ENCODE measurements around the gene PLPP7.

Gene PLPP7

DNA sequence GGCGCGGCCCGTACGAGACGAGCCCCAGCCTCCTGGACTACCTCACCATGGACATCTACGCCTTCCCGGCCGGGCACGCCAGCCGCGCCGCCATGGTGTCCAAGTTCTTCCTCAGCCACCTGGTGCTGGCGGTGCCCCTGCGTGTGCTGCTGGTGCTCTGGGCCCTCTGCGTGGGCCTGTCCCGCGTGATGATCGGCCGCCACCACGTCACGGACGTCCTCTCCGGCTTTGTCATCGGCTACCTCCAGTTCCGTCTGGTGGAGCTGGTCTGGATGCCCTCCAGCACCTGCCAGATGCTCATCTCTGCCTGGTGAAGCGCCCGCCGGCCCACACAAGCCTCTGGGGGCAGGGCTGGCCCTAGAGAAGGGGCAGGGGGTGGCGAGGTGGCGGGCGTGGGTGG is 18.5 kb downstream of the PLPP7 start:
- H3K4me3 ChIP-seq (replicated peaks; ENCODE audit: low read depth, low read length), result no peak overlapping the region
- no peak for DNase-seq (ENCODE audit: low read depth)
- TF ChIP-seq, protein P1, sequence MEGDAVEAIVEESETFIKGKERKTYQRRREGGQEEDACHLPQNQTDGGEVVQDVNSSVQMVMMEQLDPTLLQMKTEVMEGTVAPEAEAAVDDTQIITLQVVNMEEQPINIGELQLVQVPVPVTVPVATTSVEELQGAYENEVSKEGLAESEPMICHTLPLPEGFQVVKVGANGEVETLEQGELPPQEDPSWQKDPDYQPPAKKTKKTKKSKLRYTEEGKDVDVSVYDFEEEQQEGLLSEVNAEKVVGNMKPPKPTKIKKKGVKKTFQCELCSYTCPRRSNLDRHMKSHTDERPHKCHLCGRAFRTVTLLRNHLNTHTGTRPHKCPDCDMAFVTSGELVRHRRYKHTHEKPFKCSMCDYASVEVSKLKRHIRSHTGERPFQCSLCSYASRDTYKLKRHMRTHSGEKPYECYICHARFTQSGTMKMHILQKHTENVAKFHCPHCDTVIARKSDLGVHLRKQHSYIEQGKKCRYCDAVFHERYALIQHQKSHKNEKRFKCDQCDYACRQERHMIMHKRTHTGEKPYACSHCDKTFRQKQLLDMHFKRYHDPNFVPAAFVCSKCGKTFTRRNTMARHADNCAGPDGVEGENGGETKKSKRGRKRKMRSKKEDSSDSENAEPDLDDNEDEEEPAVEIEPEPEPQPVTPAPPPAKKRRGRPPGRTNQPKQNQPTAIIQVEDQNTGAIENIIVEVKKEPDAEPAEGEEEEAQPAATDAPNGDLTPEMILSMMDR (IDR thresholded peaks at IDR 0.05; ENCODE audit: low read length, missing control alignments), result no peak

DNA sequence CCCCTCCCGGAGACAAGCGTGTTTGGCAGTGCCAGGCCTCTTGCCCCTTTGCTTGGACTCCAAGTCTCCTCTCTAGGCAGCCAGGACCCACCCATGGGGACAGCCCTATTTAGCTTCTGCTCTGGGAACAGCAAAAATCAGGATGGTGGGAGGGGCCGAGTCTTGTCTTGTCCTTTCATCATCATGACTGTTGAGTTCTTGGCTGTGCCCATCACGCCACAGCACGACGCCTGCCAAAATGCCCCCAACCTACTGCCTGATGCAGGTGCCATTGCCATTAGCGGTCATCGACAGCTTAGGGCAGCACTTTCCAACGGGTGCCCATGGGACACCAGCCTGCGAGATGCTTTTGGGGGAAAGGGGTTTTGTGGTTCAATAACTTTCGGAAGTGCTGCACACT is 18.9 kb downstream of the PLPP7 start:
- TF ChIP-seq, protein P1 (IDR thresholded peaks at IDR 0.05; ENCODE audit: low read length, missing control alignments), result no peak
- H3K4me3 ChIP-seq (replicated peaks; ENCODE audit: low read depth, low read length), result no peak overlapping the region
- no peak for DNase-seq (ENCODE audit: low read depth)

DNA sequence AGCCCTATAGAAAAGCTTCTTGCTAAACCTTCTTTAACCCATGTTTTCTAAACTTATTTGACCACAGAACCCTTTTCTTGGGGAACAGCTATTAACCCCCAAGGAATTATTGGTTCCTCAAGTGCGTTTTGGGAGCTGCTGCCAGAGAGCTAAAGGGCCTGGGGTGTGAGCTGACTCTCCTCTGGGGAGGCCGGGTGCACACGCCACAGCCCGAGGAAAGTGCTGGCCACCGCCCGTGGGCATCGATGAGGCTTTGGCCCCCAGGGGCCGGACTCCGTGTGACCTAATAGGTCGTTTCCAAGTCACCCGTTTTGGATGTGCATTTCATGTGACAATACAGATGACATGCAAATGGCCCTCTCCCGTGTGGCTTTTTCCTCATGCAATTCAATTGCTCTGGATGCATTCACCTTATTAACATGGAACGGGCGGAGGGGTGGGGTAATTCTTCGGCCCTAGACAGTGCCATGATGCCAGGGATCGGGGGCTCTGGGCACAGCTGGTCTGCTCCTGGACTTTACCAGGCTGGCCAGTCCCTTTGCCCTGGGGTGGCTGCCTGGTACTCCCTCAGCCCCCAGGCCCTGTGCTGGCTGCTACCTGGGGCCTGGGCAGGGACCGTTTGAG is 19.5 kb downstream of the PLPP7 start:
- TF ChIP-seq, protein P1 (IDR thresholded peaks at IDR 0.05; ENCODE audit: low read length, missing control alignments), result no peak
- H3K4me3 ChIP-seq (replicated peaks; ENCODE audit: low read depth, low read length), result no peak overlapping the region
- no peak for DNase-seq (ENCODE audit: low read depth)

DNA sequence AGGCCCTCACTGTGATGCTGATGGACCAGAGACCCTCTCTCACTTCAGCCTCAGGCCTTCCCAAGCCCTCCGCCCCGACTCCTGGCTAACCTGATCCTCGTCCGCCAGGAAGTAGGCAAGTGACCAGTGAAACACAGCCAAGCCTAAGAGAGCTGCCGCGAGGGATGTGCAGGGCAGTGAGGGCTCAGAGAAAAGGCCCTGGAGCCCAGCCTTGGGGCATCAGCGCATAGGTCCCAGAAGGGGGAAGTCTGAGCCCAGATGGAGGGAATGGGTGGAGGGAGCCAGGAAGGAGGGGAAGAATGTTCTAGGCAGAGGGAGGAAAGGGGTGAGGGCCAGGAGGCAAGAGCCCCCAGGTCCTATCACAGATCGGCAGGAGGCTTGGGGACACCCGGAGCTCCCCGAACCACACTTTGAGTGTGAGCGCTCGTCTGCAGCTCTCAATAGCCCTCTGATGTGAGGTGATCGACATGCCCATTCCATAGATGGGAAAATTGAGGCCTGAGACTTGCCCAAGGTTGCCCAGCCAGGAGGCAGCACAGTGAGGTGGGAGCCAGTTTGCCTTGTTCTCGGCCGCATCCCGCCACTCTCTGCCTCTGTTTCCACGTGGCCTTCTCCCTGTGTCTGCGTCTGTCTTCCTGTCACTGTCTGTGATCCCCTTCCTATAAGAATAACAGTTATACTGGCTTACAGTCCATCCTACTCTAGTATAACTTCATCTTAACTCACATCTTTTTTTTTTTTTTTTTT is 20.2 kb downstream of the PLPP7 start:
- TF ChIP-seq, protein P1 (IDR thresholded peaks at IDR 0.05; ENCODE audit: low read length, missing control alignments), result no peak
- DNase-seq (ENCODE audit: low read depth), result no peak
- H3K4me3 ChIP-seq (replicated peaks; ENCODE audit: low read depth, low read length), result no peak overlapping the region

DNA sequence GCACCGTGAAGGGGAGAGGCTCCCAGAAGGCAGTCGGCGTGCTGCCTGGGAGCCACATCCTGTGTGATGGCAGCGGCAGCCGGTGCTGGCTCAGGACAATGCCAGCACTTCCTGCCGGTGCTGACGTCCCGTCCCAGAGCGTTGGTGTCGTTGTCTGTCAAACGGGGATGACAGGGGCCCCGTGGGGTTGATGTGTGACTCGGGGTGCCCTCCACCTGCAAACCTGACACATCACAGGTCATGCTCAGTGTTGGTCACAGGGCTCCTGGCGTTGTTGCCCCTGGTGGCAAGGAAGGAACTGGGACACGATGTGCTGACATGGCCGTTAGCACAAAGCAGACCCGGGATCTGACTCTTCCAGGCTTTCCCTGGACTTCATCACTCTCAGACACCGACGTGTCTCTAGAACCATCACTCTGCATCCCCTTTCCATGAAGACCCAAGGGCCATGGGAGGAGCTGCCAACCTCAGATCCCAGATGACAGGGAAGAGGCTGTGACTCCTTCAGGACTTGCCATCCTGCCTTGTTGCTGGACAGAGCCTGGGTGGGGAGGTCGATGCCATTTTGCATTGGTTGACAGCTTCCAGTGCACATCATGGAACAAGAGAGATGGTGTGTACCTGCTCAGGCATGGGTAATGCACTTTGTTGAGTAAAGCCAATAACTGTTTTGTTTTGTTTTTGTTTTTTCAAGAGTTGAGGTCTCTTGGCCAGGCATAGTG is 21.5 kb downstream of the PLPP7 start:
- TF ChIP-seq, protein P1 (IDR thresholded peaks at IDR 0.05; ENCODE audit: low read length, missing control alignments), result no peak
- no peak for DNase-seq (ENCODE audit: low read depth)
- no peak overlapping the region for H3K4me3 ChIP-seq (replicated peaks; ENCODE audit: low read depth, low read length)

DNA sequence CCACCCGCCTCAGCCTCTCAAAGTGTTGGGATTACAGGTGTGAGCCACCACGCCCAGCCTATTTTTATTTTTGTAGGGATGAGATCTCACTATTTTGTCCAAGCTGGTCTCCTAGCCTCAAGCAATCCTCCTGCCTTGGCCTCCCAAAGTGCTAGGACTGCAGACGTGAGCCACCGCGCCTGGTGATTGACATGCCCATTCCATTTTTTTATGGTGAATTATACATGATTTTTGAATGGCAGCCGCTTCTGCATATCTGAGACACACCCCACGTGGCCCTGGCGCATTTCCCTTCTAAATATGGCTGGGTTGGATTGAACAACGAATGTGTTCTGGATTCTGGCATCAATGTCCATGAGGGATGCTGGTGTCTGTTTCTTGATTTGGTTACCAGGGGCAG is 22.7 kb downstream of the PLPP7 start:
- no peak for DNase-seq (ENCODE audit: low read depth)
- H3K4me3 ChIP-seq (replicated peaks; ENCODE audit: low read depth, low read length), result no peak overlapping the region
- TF ChIP-seq, protein P1 (IDR thresholded peaks at IDR 0.05; ENCODE audit: low read length, missing control alignments), result no peak
